Endodermal cell (in vitro differentiated cells): ENCODE data around the gene RBMXL3. TPM values are rescaled to one million over a fixed set of nuclear protein-coding genes. Genes with fewer than 3 reads are reported as not detected.
"Not testable (repeated sequence)": the region's sequence is repeated elsewhere in the genome, so short reads cannot be mapped to it uniquely, and the experiment has no call there.

Experiments used
- DNase-seq: peaks from one replicate; pipeline ENCODE4 v3.0.0-alpha.2; 2017
- H3K27ac ChIP-seq: 2 replicates; pipeline ENCODE4 v1.5.1; 2013; ENCODE audit warnings: mild to moderate bottlenecking, low read depth, low read length, moderate library complexity
- H3K27me3 ChIP-seq: 2 replicates; pipeline ENCODE4 v1.6.1; 2013; ENCODE audit warnings: mild to moderate bottlenecking, low read length, moderate library complexity; ENCODE audit not compliant: insufficient read depth, control insufficient read depth, poor library complexity, severe bottlenecking
- H3K36me3 ChIP-seq: 2 replicates; pipeline ENCODE4 v1.7.0; 2013; ENCODE audit warnings: mild to moderate bottlenecking, low read length, moderate library complexity; ENCODE audit not compliant: control insufficient read depth, insufficient read depth
- H3K4me1 ChIP-seq: one replicate; pipeline ENCODE4 v1.7.0; 2013; ENCODE audit warnings: low read length; ENCODE audit not compliant: control insufficient read depth, insufficient read depth
- H3K4me3 ChIP-seq: 2 replicates; pipeline ENCODE4 v1.5.1; 2013; ENCODE audit warnings: mild to moderate bottlenecking, low read length, moderate library complexity
- H3K9ac ChIP-seq: 2 replicates; pipeline ENCODE4 v1.6.1; 2013; ENCODE audit warnings: mild to moderate bottlenecking, low read length, moderate library complexity; ENCODE audit not compliant: poor library complexity, severe bottlenecking; ENCODE audit errors: extremely low read depth
- H3K9me3 ChIP-seq: 2 replicates; pipeline ENCODE4 v1.6.1; 2013; ENCODE audit warnings: mild to moderate bottlenecking, low read length, moderate library complexity; ENCODE audit not compliant: control insufficient read depth
- H3K27ac Mint-ChIP-seq: 2 replicates; pipeline ENCODE4 v1.8.0; 2020; ENCODE audit warnings: mixed read lengths
- H3K27me3 Mint-ChIP-seq: 2 replicates; pipeline ENCODE4 v1.8.0; 2021; ENCODE audit warnings: mild to moderate bottlenecking, mixed read lengths; ENCODE audit not compliant: insufficient read depth
- H3K36me3 Mint-ChIP-seq: 2 replicates; pipeline ENCODE4 v1.8.0; 2020; ENCODE audit warnings: low read depth, mixed read lengths
- H3K4me1 Mint-ChIP-seq: 2 replicates; pipeline ENCODE4 v1.8.0; 2020; ENCODE audit warnings: mixed read lengths
- H3K4me3 Mint-ChIP-seq: 2 replicates; pipeline ENCODE4 v1.8.0; 2020; ENCODE audit warnings: mild to moderate bottlenecking, moderate library complexity, mixed read lengths
- H3K9me3 Mint-ChIP-seq: 2 replicates; pipeline ENCODE4 v1.8.0; 2020; ENCODE audit warnings: mild to moderate bottlenecking, mixed read lengths
- whole genome bisulfite sequencing, 2 experiments: methylation state at CpG; one replicate each; pipeline versions ENCODE4 v1.1.5 to v1.1.7; 2013; ENCODE audit warnings: missing lambda C conversion rate in 2 of 2, mixed read lengths in 1 of 2; ENCODE audit not compliant: insufficient coverage in 1 of 2, insufficient read length in 1 of 2; 5-methylcytosine and 5-hydroxymethylcytosine counted together
- total RNA-seq, 2 donors: library from RNA; stranded (reverse); fragmentation: NEBNext Ultra II Directional in 1 of 2; extraction: Animal tissue kit (Norgen Biotek cat#: 25700) in 1 of 2; gene quantifications; 2 replicates in 1 of 2; 3 replicates in 1 of 2; pipeline ENCODE4 v1.2.1, GENCODE V29; 2021
- TF ChIP-seq, protein P1 (sequence below): fragments of 200-600 bp; sonication (generic); conservative IDR thresholded peaks from 2 replicates; pipeline ENCODE4 v1.5.0; 2021; ENCODE audit warnings: antibody characterized with exemption, mild to moderate bottlenecking

The RBMXL3 gene
- total RNA-seq, 2 donors from 2014 or later, result not detected

DNA sequence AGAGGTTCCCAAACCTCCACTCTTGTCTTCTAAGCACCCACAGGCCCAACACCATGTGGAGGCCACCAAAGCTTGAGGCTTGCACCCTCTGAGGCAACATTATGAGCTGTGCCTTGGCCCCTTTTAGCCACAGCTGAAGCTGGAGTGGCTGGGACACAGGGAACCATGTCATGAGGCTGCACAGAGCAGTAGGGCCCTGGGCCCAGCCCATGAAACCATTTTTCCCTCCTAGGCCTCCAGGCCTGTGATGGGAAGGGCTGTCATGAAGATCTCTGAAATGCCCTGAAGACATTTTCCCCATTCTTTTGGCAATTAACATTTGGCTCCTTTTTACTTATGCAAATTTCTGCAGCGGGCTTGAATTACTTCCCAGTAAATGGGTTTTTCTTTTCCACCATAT lies 14.8 kb downstream of the RBMXL3 start:
- 93 to 100% methylated on average over 1 of the region's 1 CpG for WGBS, 2 experiments
- Histone ChIP-seq H3K27ac (no peak overlapping the region), H3K4me1 (no peaks in the 10 kb centered on the region), H3K4me3 (no peak overlapping the region), H3K9me3 (peaks cover 11% of the 10 kb centered on the region), H3K36me3 (no peaks in the 10 kb centered on the region), H3K9ac (no peak overlapping the region), H3K27me3 (no peaks in the 10 kb centered on the region)
- no peak for DNase-seq
- Mint-ChIP-seq H3K9me3 (peaks cover 50% of the 10 kb centered on the region), H3K27ac (no peak overlapping the region), H3K36me3 (peaks cover 5% of the 10 kb centered on the region), H3K27me3 (no peaks in the 10 kb centered on the region), H3K4me3 (no peak overlapping the region), H3K4me1 (no peaks in the 10 kb centered on the region)
- TF ChIP-seq, protein P1, sequence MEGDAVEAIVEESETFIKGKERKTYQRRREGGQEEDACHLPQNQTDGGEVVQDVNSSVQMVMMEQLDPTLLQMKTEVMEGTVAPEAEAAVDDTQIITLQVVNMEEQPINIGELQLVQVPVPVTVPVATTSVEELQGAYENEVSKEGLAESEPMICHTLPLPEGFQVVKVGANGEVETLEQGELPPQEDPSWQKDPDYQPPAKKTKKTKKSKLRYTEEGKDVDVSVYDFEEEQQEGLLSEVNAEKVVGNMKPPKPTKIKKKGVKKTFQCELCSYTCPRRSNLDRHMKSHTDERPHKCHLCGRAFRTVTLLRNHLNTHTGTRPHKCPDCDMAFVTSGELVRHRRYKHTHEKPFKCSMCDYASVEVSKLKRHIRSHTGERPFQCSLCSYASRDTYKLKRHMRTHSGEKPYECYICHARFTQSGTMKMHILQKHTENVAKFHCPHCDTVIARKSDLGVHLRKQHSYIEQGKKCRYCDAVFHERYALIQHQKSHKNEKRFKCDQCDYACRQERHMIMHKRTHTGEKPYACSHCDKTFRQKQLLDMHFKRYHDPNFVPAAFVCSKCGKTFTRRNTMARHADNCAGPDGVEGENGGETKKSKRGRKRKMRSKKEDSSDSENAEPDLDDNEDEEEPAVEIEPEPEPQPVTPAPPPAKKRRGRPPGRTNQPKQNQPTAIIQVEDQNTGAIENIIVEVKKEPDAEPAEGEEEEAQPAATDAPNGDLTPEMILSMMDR, result no peak

DNA sequence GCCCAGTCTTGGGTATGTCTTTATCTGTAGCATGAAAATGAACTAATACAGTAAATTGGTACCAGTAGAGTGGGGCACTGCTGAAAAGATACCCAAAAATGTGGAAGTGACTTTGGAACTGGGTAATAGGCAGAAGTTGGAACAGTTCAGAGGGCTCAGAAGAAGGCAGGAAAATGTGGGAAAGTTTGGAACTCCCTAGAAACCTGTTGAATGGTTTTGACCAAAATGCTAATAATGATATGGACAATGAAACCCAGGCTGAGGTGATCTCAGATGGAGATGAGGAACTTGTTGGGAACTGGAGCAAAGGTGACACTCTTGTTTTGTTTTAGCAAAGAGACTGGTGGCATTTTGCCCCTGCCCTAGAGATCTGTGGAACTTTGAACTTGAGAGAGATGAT lies 20.3 kb downstream of the RBMXL3 start:
- H3K9me3 Mint-ChIP-seq, result peaks cover 39% of the 10 kb centered on the region
- not testable (repeated sequence) for H3K27ac ChIP-seq, H3K27me3 ChIP-seq, H3K4me3 Mint-ChIP-seq, H3K9me3 ChIP-seq, H3K9ac ChIP-seq, H3K4me1 ChIP-seq, DNase-seq, H3K4me3 ChIP-seq, H3K4me1 Mint-ChIP-seq, H3K27ac Mint-ChIP-seq, H3K27me3 Mint-ChIP-seq, H3K36me3 ChIP-seq
- peaks cover 11% of the 10 kb centered on the region for H3K36me3 Mint-ChIP-seq

DNA sequence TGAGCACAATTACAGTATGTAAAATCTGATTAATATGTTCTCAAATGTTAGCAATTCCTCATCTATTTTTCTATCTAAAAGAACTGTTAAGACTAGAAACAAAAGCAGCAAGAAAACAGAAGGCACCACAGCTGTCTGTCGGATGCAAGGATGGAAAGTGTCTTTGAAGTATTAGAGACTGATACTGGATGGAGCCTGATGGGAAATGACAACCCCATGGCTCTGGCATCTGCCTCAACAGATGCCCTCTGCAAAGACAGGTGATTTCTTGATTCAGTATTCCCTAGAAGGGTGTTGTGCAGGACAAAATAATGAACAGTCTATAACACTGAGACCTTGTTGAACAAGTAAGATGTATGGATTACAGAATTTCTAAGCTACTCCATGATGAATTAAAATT lies 24.9 kb downstream of the RBMXL3 start:
- no peaks in the 10 kb centered on the region for H3K4me1 ChIP-seq
- Mint-ChIP-seq H3K27ac (no peak overlapping the region), H3K36me3 (peaks cover 6% of the 10 kb centered on the region), H3K4me1 (no peaks in the 10 kb centered on the region), H3K27me3 (no peaks in the 10 kb centered on the region), H3K9me3 (peaks cover 25% of the 10 kb centered on the region), H3K4me3 (no peak overlapping the region)
- no peak overlapping the region for H3K4me3 ChIP-seq
- no peak overlapping the region for H3K9ac ChIP-seq
- H3K27me3 ChIP-seq, result no peaks in the 10 kb centered on the region
- 84% methylated on average over 1 of the region's 1 CpG; no CpG with 5 or more reads in 1 of the 2 experiments for WGBS, 2 experiments
- H3K9me3 ChIP-seq, result no peaks in the 10 kb centered on the region
- TF ChIP-seq, protein P1, result no peak
- no peak for DNase-seq
- no peak overlapping the region for H3K27ac ChIP-seq
- no peaks in the 10 kb centered on the region for H3K36me3 ChIP-seq

DNA sequence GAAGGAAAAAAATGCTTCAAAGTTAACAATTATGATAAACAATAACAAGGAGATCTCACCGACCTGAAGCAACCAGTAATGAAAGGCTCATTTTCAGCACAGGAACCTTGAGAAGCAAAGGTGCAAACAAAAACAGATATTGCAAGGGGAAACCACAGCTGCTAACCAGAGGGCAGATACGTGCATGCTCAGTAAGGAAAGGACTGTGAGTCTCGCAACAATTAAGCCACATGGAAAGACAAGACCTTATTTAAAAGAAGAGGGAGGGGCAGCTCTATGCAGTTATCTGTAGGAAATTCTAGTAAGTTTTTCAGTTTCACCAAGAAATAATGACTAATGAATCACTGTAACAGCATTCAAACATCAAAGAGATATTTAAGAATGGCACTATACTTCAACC lies 25.4 kb downstream of the RBMXL3 start:
- 61 to 67% methylated on average over 2 to 3 of the region's 3 CpGs for WGBS, 2 experiments
- H3K4me1 Mint-ChIP-seq, result no peaks in the 10 kb centered on the region
- no peak overlapping the region for H3K4me3 ChIP-seq
- H3K36me3 ChIP-seq, result no peaks in the 10 kb centered on the region
- peaks cover 20% of the 10 kb centered on the region for H3K9me3 Mint-ChIP-seq
- TF ChIP-seq, protein P1, result no peak
- no peak overlapping the region for H3K27ac ChIP-seq
- no peak overlapping the region for H3K4me3 Mint-ChIP-seq
- H3K27me3 Mint-ChIP-seq, result no peaks in the 10 kb centered on the region
- no peak overlapping the region for H3K9ac ChIP-seq
- no peak overlapping the region for H3K27ac Mint-ChIP-seq
- H3K36me3 Mint-ChIP-seq, result peaks cover 5% of the 10 kb centered on the region
- DNase-seq, result no peak
- H3K27me3 ChIP-seq, result no peaks in the 10 kb centered on the region
- no peaks in the 10 kb centered on the region for H3K4me1 ChIP-seq
- H3K9me3 ChIP-seq, result no peaks in the 10 kb centered on the region

DNA sequence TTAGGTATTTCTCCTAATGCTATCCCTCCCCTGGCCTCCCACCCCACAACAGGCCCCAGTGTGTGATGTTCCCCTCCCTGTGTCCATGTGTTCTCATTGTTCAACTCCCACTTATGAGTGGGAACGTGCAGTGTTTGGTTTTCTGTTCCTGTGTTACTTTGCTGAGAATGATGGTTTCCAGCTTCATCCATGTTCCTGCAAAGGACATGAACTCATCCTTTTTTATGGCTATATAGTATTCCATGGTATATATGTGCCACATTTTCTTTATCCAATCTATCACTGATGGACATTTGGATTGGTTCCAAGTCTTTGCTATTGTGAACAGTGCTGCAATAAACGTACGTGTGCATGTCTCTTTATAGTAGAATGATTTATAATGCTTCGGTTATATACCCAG lies 28.1 kb downstream of the RBMXL3 start:
- H3K4me3 ChIP-seq, H3K4me1 ChIP-seq, H3K27ac Mint-ChIP-seq, H3K36me3 ChIP-seq, H3K9ac ChIP-seq, H3K27ac ChIP-seq, H3K4me3 Mint-ChIP-seq, H3K9me3 ChIP-seq, H3K36me3 Mint-ChIP-seq, H3K4me1 Mint-ChIP-seq, H3K9me3 Mint-ChIP-seq, H3K27me3 Mint-ChIP-seq, H3K27me3 ChIP-seq, DNase-seq: not testable (repeated sequence)
- WGBS, 2 experiments, result 100% methylated on average over 3 of the region's 4 CpGs; no CpG with 5 or more reads in 1 of the 2 experiments
